GM23338 (cell line): ENCODE data around the gene FOXP1. TPM values are rescaled to one million over a fixed set of nuclear protein-coding genes. Genes with fewer than 3 reads are reported as not detected.

Experiments used
- ATAC-seq: fragments of 200-7000 bp; cut with Tn5 transposase; 3 replicates; pipeline ENCODE4 v1.9.1; 2020
- DNase-seq: peaks from one replicate; pipeline ENCODE4 v3.0.0-alpha.2; 2015; ENCODE audit warnings: low spot score
- H2AFZ ChIP-seq: fragments of 200-600 bp; sonication (generic); 2 replicates; pipeline ENCODE4 v1.8.0; 2016; ENCODE audit warnings: antibody characterized with exemption, mild to moderate bottlenecking, moderate library complexity
- H3F3A ChIP-seq: fragments of 200-600 bp; sonication (generic); replicated peaks from 2 replicates; pipeline ENCODE4 v1.8.0; 2017; ENCODE audit warnings: antibody characterized with exemption, mixed run types, low read depth
- H3K27ac ChIP-seq: fragments of 200-600 bp; sonication (generic); 2 replicates; pipeline ENCODE4 v1.6.1; 2016; ENCODE audit warnings: low read depth
- H3K27me3 ChIP-seq: fragments of 200-600 bp; sonication (generic); 2 replicates; pipeline ENCODE4 v1.8.0; 2016; ENCODE audit warnings: mild to moderate bottlenecking, mixed run types, moderate library complexity; ENCODE audit not compliant: insufficient read depth
- H3K36me3 ChIP-seq: fragments of 200-600 bp; sonication (generic); 2 replicates; pipeline ENCODE4 v1.8.0; 2016; ENCODE audit warnings: mild to moderate bottlenecking; ENCODE audit not compliant: insufficient read depth
- H3K4me1 ChIP-seq: fragments of 200-600 bp; sonication (generic); 2 replicates; pipeline ENCODE4 v1.8.0; 2016; ENCODE audit warnings: mild to moderate bottlenecking, moderate library complexity; ENCODE audit not compliant: insufficient read depth
- H3K4me2 ChIP-seq: fragments of 200-600 bp; sonication (generic); 2 replicates; pipeline ENCODE4 v1.7.1; 2017; ENCODE audit warnings: mixed run types
- H3K4me3 ChIP-seq: fragments of 200-600 bp; sonication (generic); 2 replicates; pipeline ENCODE4 v1.6.1; 2016; ENCODE audit warnings: mixed run types
- H3K79me2 ChIP-seq: fragments of 200-600 bp; sonication (generic); replicated peaks from 2 replicates; pipeline ENCODE4 v1.8.0; 2017; ENCODE audit warnings: mild to moderate bottlenecking; ENCODE audit not compliant: insufficient read depth
- H3K9me2 ChIP-seq: fragments of 200-600 bp; sonication (generic); 2 replicates; pipeline ENCODE4 v1.8.0; 2017; ENCODE audit not compliant: insufficient read depth
- H4K20me1 ChIP-seq: fragments of 200-600 bp; sonication (generic); replicated peaks from 2 replicates; pipeline ENCODE4 v1.8.0; 2017; ENCODE audit warnings: mild to moderate bottlenecking; ENCODE audit not compliant: insufficient read depth
- H3K27ac Mint-ChIP-seq: 2 replicates; pipeline ENCODE4 v1.8.0; 2020; ENCODE audit warnings: inconsistent platforms, mild to moderate bottlenecking, moderate library complexity, mixed read lengths
- H3K27me3 Mint-ChIP-seq: 3 replicates; pipeline ENCODE4 v1.8.0; 2022; ENCODE audit warnings: low read depth, mild to moderate bottlenecking, moderate library complexity, mixed read lengths, inconsistent platforms; ENCODE audit not compliant: insufficient read depth, poor library complexity
- H3K36me3 Mint-ChIP-seq: 3 replicates; pipeline ENCODE4 v1.8.0; 2021; ENCODE audit warnings: low read depth, mild to moderate bottlenecking, inconsistent platforms, moderate library complexity, mixed read lengths
- H3K4me1 Mint-ChIP-seq: 3 replicates; pipeline ENCODE4 v1.8.0; 2020; ENCODE audit warnings: mild to moderate bottlenecking, inconsistent platforms, mixed read lengths
- H3K4me3 Mint-ChIP-seq: 3 replicates; pipeline ENCODE4 v1.8.0; 2021; ENCODE audit warnings: moderate library complexity, mild to moderate bottlenecking, inconsistent platforms, mixed read lengths
- H3K9me3 Mint-ChIP-seq: 3 replicates; pipeline ENCODE4 v1.8.0; 2020; ENCODE audit warnings: moderate library complexity, mild to moderate bottlenecking, inconsistent platforms, mixed read lengths
- EZH2 ChIP-seq: fragments of 200-600 bp; sonication (generic); IDR thresholded peaks from one replicate; pipeline ENCODE4 v1.8.0; 2017; ENCODE audit warnings: antibody characterized with exemption, mild to moderate bottlenecking, low read depth; ENCODE audit not compliant: unreplicated experiment
- POLR2AphosphoS5 ChIP-seq: IDR thresholded peaks from 2 replicates; pipeline ENCODE4 v1.6.1; 2016; ENCODE audit warnings: antibody characterized with exemption, low read depth
- ZNF114 ChIP-seq: fragments of 250-450 bp; sonication (Bioruptor Pico); IDR thresholded peaks from 2 replicates; pipeline ENCODE4 v1.5.0; 2020; ENCODE audit warnings: mild to moderate bottlenecking, moderate library complexity
- ZNF331 ChIP-seq: fragments of 250-450 bp; sonication (Bioruptor Pico); IDR thresholded peaks from 2 replicates; pipeline ENCODE4 v1.5.0; 2020; ENCODE audit warnings: low read depth, mild to moderate bottlenecking, moderate library complexity
- polyA plus RNA-seq: library from polyadenylated mRNA; unstranded; fragments of >200 nt; fragmentation: Nextera tagmentation; extraction: Ambion mirVana; gene quantifications from 2 replicates; pipeline ENCODE4 v1.2.1, GENCODE V29; 2016
- total RNA-seq: library from RNA; depleted of rRNA; stranded (reverse); fragments of >200 nt; shearing (Covaris generic); gene quantifications from 2 replicates; pipeline ENCODE4 v1.2.3, GENCODE V29; 2014
- TF ChIP-seq, protein P1 (sequence below): IDR thresholded peaks from one replicate; pipeline ENCODE4 v1.6.1; 2018; ENCODE audit warnings: antibody characterized with exemption; ENCODE audit not compliant: unreplicated experiment
- TF ChIP-seq, protein P2 (sequence below): fragments of 250-450 bp; sonication (Bioruptor Pico); IDR thresholded peaks from 2 replicates; pipeline ENCODE4 v1.5.0; 2020; ENCODE audit warnings: mild to moderate bottlenecking, moderate library complexity
- TF ChIP-seq, protein P3 (sequence below): IDR thresholded peaks from 2 replicates; pipeline ENCODE4 v1.6.1; 2016; ENCODE audit warnings: antibody characterized with exemption

FOXP1 gene
- total and polyA plus RNA-seq, 2 experiments from 2014 or later, result 32.9 to 35.5 TPM

DNA sequence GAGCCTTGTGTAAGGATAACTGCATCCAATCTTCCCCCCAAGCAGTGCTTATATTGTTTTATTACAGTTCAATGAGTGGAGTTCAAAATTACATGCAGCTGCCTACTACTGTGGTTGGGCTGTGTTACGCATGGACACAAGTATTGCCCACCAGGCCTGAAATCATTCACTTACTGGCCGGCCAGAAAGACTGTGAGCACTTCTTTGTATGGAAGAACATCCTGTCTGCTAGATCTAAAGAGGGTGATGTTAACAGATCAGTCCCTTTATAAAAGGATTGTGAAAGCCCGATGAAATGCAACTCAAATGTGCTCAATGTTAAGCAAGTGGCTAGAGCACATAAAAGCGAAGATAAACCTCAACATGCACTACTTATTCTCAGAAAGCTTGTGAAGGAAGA, 132.5 kb downstream of the FOXP1 start:
- Histone ChIP-seq H3K27me3 (no peaks in the 10 kb centered on the region), H3K4me2 (no peak overlapping the region), H3F3A (no peaks in the 10 kb centered on the region), H3K4me1 (peaks cover 8% of the 10 kb centered on the region; the same call in 1 of the 2 replicates), H3K36me3 (no peaks in the 10 kb centered on the region), H3K79me2 (no peaks in the 10 kb centered on the region), H3K4me3 (no peak overlapping the region), H3K27ac (no peak overlapping the region), H2AFZ (no peak overlapping the region), H3K9me2 (no peaks in the 10 kb centered on the region), H4K20me1 (no peaks in the 10 kb centered on the region)
- Mint-ChIP-seq H3K4me1 (peaks cover 41% of the 10 kb centered on the region; the same call in 2 of the 3 replicates), H3K27me3 (peaks cover 4% of the 10 kb centered on the region), H3K27ac (no peak overlapping the region), H3K9me3 (no peaks in the 10 kb centered on the region), H3K36me3 (no peaks in the 10 kb centered on the region), H3K4me3 (no peak overlapping the region)
- TF ChIP-seq ZNF331 (CRISPR knock-in tag) (no peak), POLR2AphosphoS5 (no peak), ZNF114 (CRISPR knock-in tag) (no peak), EZH2 (no peak)
- TF ChIP-seq, protein P1, sequence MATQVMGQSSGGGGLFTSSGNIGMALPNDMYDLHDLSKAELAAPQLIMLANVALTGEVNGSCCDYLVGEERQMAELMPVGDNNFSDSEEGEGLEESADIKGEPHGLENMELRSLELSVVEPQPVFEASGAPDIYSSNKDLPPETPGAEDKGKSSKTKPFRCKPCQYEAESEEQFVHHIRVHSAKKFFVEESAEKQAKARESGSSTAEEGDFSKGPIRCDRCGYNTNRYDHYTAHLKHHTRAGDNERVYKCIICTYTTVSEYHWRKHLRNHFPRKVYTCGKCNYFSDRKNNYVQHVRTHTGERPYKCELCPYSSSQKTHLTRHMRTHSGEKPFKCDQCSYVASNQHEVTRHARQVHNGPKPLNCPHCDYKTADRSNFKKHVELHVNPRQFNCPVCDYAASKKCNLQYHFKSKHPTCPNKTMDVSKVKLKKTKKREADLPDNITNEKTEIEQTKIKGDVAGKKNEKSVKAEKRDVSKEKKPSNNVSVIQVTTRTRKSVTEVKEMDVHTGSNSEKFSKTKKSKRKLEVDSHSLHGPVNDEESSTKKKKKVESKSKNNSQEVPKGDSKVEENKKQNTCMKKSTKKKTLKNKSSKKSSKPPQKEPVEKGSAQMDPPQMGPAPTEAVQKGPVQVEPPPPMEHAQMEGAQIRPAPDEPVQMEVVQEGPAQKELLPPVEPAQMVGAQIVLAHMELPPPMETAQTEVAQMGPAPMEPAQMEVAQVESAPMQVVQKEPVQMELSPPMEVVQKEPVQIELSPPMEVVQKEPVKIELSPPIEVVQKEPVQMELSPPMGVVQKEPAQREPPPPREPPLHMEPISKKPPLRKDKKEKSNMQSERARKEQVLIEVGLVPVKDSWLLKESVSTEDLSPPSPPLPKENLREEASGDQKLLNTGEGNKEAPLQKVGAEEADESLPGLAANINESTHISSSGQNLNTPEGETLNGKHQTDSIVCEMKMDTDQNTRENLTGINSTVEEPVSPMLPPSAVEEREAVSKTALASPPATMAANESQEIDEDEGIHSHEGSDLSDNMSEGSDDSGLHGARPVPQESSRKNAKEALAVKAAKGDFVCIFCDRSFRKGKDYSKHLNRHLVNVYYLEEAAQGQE, result no peak
- TF ChIP-seq, protein P2, sequence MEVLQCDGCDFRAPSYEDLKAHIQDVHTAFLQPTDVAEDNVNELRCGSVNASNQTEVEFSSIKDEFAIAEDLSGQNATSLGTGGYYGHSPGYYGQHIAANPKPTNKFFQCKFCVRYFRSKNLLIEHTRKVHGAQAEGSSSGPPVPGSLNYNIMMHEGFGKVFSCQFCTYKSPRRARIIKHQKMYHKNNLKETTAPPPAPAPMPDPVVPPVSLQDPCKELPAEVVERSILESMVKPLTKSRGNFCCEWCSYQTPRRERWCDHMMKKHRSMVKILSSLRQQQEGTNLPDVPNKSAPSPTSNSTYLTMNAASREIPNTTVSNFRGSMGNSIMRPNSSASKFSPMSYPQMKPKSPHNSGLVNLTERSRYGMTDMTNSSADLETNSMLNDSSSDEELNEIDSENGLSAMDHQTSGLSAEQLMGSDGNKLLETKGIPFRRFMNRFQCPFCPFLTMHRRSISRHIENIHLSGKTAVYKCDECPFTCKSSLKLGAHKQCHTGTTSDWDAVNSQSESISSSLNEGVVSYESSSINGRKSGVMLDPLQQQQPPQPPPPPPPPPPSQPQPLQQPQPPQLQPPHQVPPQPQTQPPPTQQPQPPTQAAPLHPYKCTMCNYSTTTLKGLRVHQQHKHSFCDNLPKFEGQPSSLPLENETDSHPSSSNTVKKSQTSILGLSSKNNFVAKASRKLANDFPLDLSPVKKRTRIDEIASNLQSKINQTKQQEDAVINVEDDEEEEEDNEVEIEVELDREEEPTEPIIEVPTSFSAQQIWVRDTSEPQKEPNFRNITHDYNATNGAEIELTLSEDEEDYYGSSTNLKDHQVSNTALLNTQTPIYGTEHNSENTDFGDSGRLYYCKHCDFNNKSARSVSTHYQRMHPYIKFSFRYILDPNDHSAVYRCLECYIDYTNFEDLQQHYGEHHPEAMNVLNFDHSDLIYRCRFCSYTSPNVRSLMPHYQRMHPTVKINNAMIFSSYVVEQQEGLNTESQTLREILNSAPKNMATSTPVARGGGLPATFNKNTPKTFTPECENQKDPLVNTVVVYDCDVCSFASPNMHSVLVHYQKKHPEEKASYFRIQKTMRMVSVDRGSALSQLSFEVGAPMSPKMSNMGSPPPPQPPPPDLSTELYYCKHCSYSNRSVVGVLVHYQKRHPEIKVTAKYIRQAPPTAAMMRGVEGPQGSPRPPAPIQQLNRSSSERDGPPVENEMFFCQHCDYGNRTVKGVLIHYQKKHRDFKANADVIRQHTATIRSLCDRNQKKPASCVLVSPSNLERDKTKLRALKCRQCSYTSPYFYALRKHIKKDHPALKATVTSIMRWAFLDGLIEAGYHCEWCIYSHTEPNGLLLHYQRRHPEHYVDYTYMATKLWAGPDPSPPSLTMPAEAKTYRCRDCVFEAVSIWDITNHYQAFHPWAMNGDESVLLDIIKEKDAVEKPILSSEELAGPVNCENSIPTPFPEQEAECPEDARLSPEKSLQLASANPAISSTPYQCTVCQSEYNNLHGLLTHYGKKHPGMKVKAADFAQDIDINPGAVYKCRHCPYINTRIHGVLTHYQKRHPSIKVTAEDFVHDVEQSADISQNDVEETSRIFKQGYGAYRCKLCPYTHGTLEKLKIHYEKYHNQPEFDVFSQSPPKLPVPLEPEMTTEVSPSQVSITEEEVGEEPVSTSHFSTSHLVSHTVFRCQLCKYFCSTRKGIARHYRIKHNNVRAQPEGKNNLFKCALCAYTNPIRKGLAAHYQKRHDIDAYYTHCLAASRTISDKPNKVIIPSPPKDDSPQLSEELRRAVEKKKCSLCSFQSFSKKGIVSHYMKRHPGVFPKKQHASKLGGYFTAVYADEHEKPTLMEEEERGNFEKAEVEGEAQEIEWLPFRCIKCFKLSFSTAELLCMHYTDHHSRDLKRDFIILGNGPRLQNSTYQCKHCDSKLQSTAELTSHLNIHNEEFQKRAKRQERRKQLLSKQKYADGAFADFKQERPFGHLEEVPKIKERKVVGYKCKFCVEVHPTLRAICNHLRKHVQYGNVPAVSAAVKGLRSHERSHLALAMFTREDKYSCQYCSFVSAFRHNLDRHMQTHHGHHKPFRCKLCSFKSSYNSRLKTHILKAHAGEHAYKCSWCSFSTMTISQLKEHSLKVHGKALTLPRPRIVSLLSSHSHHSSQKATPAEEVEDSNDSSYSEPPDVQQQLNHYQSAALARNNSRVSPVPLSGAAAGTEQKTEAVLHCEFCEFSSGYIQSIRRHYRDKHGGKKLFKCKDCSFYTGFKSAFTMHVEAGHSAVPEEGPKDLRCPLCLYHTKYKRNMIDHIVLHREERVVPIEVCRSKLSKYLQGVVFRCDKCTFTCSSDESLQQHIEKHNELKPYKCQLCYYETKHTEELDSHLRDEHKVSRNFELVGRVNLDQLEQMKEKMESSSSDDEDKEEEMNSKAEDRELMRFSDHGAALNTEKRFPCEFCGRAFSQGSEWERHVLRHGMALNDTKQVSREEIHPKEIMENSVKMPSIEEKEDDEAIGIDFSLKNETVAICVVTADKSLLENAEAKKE, result no peak
- TF ChIP-seq, protein P3, sequence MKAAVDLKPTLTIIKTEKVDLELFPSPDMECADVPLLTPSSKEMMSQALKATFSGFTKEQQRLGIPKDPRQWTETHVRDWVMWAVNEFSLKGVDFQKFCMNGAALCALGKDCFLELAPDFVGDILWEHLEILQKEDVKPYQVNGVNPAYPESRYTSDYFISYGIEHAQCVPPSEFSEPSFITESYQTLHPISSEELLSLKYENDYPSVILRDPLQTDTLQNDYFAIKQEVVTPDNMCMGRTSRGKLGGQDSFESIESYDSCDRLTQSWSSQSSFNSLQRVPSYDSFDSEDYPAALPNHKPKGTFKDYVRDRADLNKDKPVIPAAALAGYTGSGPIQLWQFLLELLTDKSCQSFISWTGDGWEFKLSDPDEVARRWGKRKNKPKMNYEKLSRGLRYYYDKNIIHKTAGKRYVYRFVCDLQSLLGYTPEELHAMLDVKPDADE, result no peak
- no peak for ATAC-seq
- DNase-seq, result no peak
